GM23338 (cell line): ENCODE measurements around the gene KIAA1671. TPM values are rescaled to one million over a fixed set of nuclear protein-coding genes. Genes with fewer than 3 reads are reported as not detected.
A peak's percentile ranks its signal among the peaks of the same experiment; 100 is the strongest.

ENCODE experiments used
- ATAC-seq: fragments of 200-7000 bp; cut with Tn5 transposase; 3 replicates; pipeline ENCODE4 v1.9.1; 2020
- DNase-seq: peaks from one replicate; pipeline ENCODE4 v3.0.0-alpha.2; 2015; ENCODE audit warnings: low spot score
- H2AFZ ChIP-seq: fragments of 200-600 bp; sonication (generic); 2 replicates; pipeline ENCODE4 v1.8.0; 2016; ENCODE audit warnings: antibody characterized with exemption, mild to moderate bottlenecking, moderate library complexity
- H3F3A ChIP-seq: fragments of 200-600 bp; sonication (generic); replicated peaks from 2 replicates; pipeline ENCODE4 v1.8.0; 2017; ENCODE audit warnings: antibody characterized with exemption, mixed run types, low read depth
- H3K27ac ChIP-seq: fragments of 200-600 bp; sonication (generic); 2 replicates; pipeline ENCODE4 v1.6.1; 2016; ENCODE audit warnings: low read depth
- H3K27me3 ChIP-seq: fragments of 200-600 bp; sonication (generic); 2 replicates; pipeline ENCODE4 v1.8.0; 2016; ENCODE audit warnings: mild to moderate bottlenecking, mixed run types, moderate library complexity; ENCODE audit not compliant: insufficient read depth
- H3K36me3 ChIP-seq: fragments of 200-600 bp; sonication (generic); 2 replicates; pipeline ENCODE4 v1.8.0; 2016; ENCODE audit warnings: mild to moderate bottlenecking; ENCODE audit not compliant: insufficient read depth
- H3K4me1 ChIP-seq: fragments of 200-600 bp; sonication (generic); 2 replicates; pipeline ENCODE4 v1.8.0; 2016; ENCODE audit warnings: mild to moderate bottlenecking, moderate library complexity; ENCODE audit not compliant: insufficient read depth
- H3K4me2 ChIP-seq: fragments of 200-600 bp; sonication (generic); 2 replicates; pipeline ENCODE4 v1.7.1; 2017; ENCODE audit warnings: mixed run types
- H3K4me3 ChIP-seq: fragments of 200-600 bp; sonication (generic); 2 replicates; pipeline ENCODE4 v1.6.1; 2016; ENCODE audit warnings: mixed run types
- H3K79me2 ChIP-seq: fragments of 200-600 bp; sonication (generic); replicated peaks from 2 replicates; pipeline ENCODE4 v1.8.0; 2017; ENCODE audit warnings: mild to moderate bottlenecking; ENCODE audit not compliant: insufficient read depth
- H3K9me2 ChIP-seq: fragments of 200-600 bp; sonication (generic); 2 replicates; pipeline ENCODE4 v1.8.0; 2017; ENCODE audit not compliant: insufficient read depth
- H4K20me1 ChIP-seq: fragments of 200-600 bp; sonication (generic); replicated peaks from 2 replicates; pipeline ENCODE4 v1.8.0; 2017; ENCODE audit warnings: mild to moderate bottlenecking; ENCODE audit not compliant: insufficient read depth
- H3K27ac Mint-ChIP-seq: 2 replicates; pipeline ENCODE4 v1.8.0; 2020; ENCODE audit warnings: inconsistent platforms, mild to moderate bottlenecking, moderate library complexity, mixed read lengths
- H3K27me3 Mint-ChIP-seq: 3 replicates; pipeline ENCODE4 v1.8.0; 2022; ENCODE audit warnings: low read depth, mild to moderate bottlenecking, moderate library complexity, mixed read lengths, inconsistent platforms; ENCODE audit not compliant: insufficient read depth, poor library complexity
- H3K36me3 Mint-ChIP-seq: 3 replicates; pipeline ENCODE4 v1.8.0; 2021; ENCODE audit warnings: low read depth, mild to moderate bottlenecking, inconsistent platforms, moderate library complexity, mixed read lengths
- H3K4me1 Mint-ChIP-seq: 3 replicates; pipeline ENCODE4 v1.8.0; 2020; ENCODE audit warnings: mild to moderate bottlenecking, inconsistent platforms, mixed read lengths
- H3K4me3 Mint-ChIP-seq: 3 replicates; pipeline ENCODE4 v1.8.0; 2021; ENCODE audit warnings: moderate library complexity, mild to moderate bottlenecking, inconsistent platforms, mixed read lengths
- H3K9me3 Mint-ChIP-seq: 3 replicates; pipeline ENCODE4 v1.8.0; 2020; ENCODE audit warnings: moderate library complexity, mild to moderate bottlenecking, inconsistent platforms, mixed read lengths
- CTCF ChIP-seq, 2 experiments: fragments of 200-600 bp in 1 of 2; sonication (generic) in 1 of 2; conservative IDR thresholded peaks; 2 replicates each; pipeline versions ENCODE4 v1.5.1 to v1.6.1; 2016 to 2017; ENCODE audit warnings: antibody characterized with exemption in 2 of 2, low read depth in 2 of 2, mild to moderate bottlenecking in 2 of 2, moderate library complexity in 1 of 2
- NANOG ChIP-seq: IDR thresholded peaks from 2 replicates; pipeline ENCODE4 v1.6.1; 2016; ENCODE audit warnings: antibody characterized with exemption, borderline replicate concordance
- REST ChIP-seq: IDR thresholded peaks from one replicate; pipeline ENCODE4 v1.6.1; 2018; ENCODE audit warnings: antibody characterized with exemption; ENCODE audit not compliant: unreplicated experiment
- ZNF114 ChIP-seq: fragments of 250-450 bp; sonication (Bioruptor Pico); IDR thresholded peaks from 2 replicates; pipeline ENCODE4 v1.5.0; 2020; ENCODE audit warnings: mild to moderate bottlenecking, moderate library complexity
- ZNF462 ChIP-seq: fragments of 250-450 bp; sonication (Bioruptor Pico); IDR thresholded peaks from 2 replicates; pipeline ENCODE4 v1.5.0; 2020; ENCODE audit warnings: mild to moderate bottlenecking, moderate library complexity
- polyA plus RNA-seq: library from polyadenylated mRNA; unstranded; fragments of >200 nt; fragmentation: Nextera tagmentation; extraction: Ambion mirVana; gene quantifications from 2 replicates; pipeline ENCODE4 v1.2.1, GENCODE V29; 2016
- total RNA-seq: library from RNA; depleted of rRNA; stranded (reverse); fragments of >200 nt; shearing (Covaris generic); gene quantifications from 2 replicates; pipeline ENCODE4 v1.2.3, GENCODE V29; 2014

KIAA1671 gene
- total and polyA plus RNA-seq, 2 experiments from 2014 or later = 6.1 to 27.2 TPM

- H3K9me3 Mint-ChIP-seq = peaks cover 17% of the 10 kb centered on the region
- ATAC-seq = peak; percentile 38; the same call in 1 of the 3 replicates
- H3K4me2 ChIP-seq = no peak overlapping the region
- H3K4me1 ChIP-seq = no peaks in the 10 kb centered on the region
- no peak overlapping the region for H3K4me3 Mint-ChIP-seq
- no peak overlapping the region for H2AFZ ChIP-seq
- H3K27ac Mint-ChIP-seq = no peak overlapping the region
- peak; percentile 65 for DNase-seq
- no peaks in the 10 kb centered on the region for H3K79me2 ChIP-seq
- H3K27ac ChIP-seq = no peak overlapping the region
- no peaks in the 10 kb centered on the region for H4K20me1 ChIP-seq
- 0 out of 2 replicates have a peak, but pooled peaks cover 9% of the 10 kb centered on the region for H3K36me3 ChIP-seq
- no peak overlapping the region for H3K4me3 ChIP-seq
- TF ChIP-seq REST (no peak), CTCF (conservative IDR thresholded peaks at IDR 0.05; ENCODE audit: low read depth in 2 of 2) (peak; percentile 63 to 71)
- H3K36me3 Mint-ChIP-seq = peaks cover 34% of the 10 kb centered on the region
- H3K9me2 ChIP-seq = no peaks in the 10 kb centered on the region
- H3K4me1 Mint-ChIP-seq = peaks cover 4% of the 10 kb centered on the region; the same call in 2 of the 3 replicates
- peaks cover 2% of the 10 kb centered on the region; the same call in 1 of the 2 replicates for H3F3A ChIP-seq
- peaks cover 7% of the 10 kb centered on the region for H3K27me3 Mint-ChIP-seq
- no peaks in the 10 kb centered on the region for H3K27me3 ChIP-seq
These were observed 98.6 kb downstream of the KIAA1671 start for GRCh38 chr22:25051073-25051472.

- peaks cover 4% of the 10 kb centered on the region; the same call in 1 of the 2 replicates for H3K4me1 ChIP-seq
- DNase-seq = no peak
- Mint-ChIP-seq H3K27ac (no peak overlapping the region), H3K9me3 (peaks cover 17% of the 10 kb centered on the region), H3K4me3 (no peak overlapping the region), H3K4me1 (peaks cover 4% of the 10 kb centered on the region; the same call in 2 of the 3 replicates), H3K36me3 (peaks cover 34% of the 10 kb centered on the region), H3K27me3 (peaks cover 7% of the 10 kb centered on the region)
- no peaks in the 10 kb centered on the region for H3K27me3 ChIP-seq
- no peak for ATAC-seq
- no peaks in the 10 kb centered on the region for H3K79me2 ChIP-seq
- H3K36me3 ChIP-seq = 0 out of 2 replicates have a peak, but pooled peaks cover 9% of the 10 kb centered on the region
- no peak overlapping the region for H3K4me2 ChIP-seq
- no peaks in the 10 kb centered on the region for H3K9me2 ChIP-seq
- H3F3A ChIP-seq = peaks cover 6% of the 10 kb centered on the region; the same call in 1 of the 2 replicates
- no peak overlapping the region for H3K4me3 ChIP-seq
- no peaks in the 10 kb centered on the region for H4K20me1 ChIP-seq
- no peak overlapping the region for H2AFZ ChIP-seq
- no peak overlapping the region for H3K27ac ChIP-seq
- TF ChIP-seq NANOG = no peak
- TF ChIP-seq ZNF462 (CRISPR knock-in tag) = no peak
- no peak for TF ChIP-seq ZNF114
These were observed 99.6 kb downstream of the KIAA1671 start for GRCh38 chr22:25051983-25052710.
